H1 (cell line): ENCODE measurements around the gene NOC2L. TPM values are rescaled to one million over a fixed set of nuclear protein-coding genes. Genes with fewer than 3 reads are reported as not detected.
A peak's percentile ranks its signal among the peaks of the same experiment; 100 is the strongest.

Experiments used
- CTCF ChIA-PET: fragments of 300-600 bp; sonication (Branson Sonifier 250); formaldehyde crosslinking; loops from one replicate; lab custom pipeline; 2021; ENCODE audit not compliant: partially characterized antibody; lab: Charles Lee
- POLR2A ChIA-PET: fragments of 300-600 bp; sonication (Branson Sonifier 250); formaldehyde crosslinking; loops from one replicate; lab custom pipeline; 2021; ENCODE audit warnings: inconsistent platforms; ENCODE audit not compliant: partially characterized antibody; lab: Charles Lee
- DNase-seq, 2 experiments: peaks; one replicate each; pipeline versions ENCODE4 v3.0.0 to v3.0.0-alpha.2; 2010 to 2022; ENCODE audit warnings: low spot score in 2 of 2, low read depth in 1 of 2, mixed read lengths in 1 of 2
- FAIRE-seq: peaks from 2 replicates; lab custom pipeline; 2011; peaks lifted over from hg19 to GRCh38; lab: Jason Lieb, UNC
- H2AFZ ChIP-seq: 2 replicates; pipeline ENCODE4 v1.8.1; 2012; ENCODE audit warnings: low read length, inconsistent platforms
- H2AK5ac ChIP-seq: 2 replicates; pipeline ENCODE4 v1.6.1; 2013; ENCODE audit warnings: low read depth, low read length
- H2BK120ac ChIP-seq: replicated peaks from 2 replicates; pipeline ENCODE3; 2013; ENCODE audit warnings: low read depth, low read length, inconsistent platforms
- H2BK12ac ChIP-seq: 2 replicates; pipeline ENCODE4 v1.6.1; 2013; ENCODE audit warnings: low read depth, low read length
- H2BK15ac ChIP-seq: 2 replicates; pipeline ENCODE4 v1.6.1; 2013; ENCODE audit warnings: low read length
- H2BK20ac ChIP-seq: 2 replicates; pipeline ENCODE4 v1.6.1; 2013; ENCODE audit warnings: low read length
- H2BK5ac ChIP-seq: 2 replicates; pipeline ENCODE4 v1.6.1; 2013; ENCODE audit warnings: low read depth, low read length
- H3K14ac ChIP-seq: 2 replicates; pipeline ENCODE4 v1.6.1; 2013; ENCODE audit warnings: inconsistent platforms; ENCODE audit not compliant: insufficient read length
- H3K18ac ChIP-seq: 2 replicates; pipeline ENCODE4 v1.6.1; 2013; ENCODE audit warnings: low read length; ENCODE audit errors: extremely low read depth
- H3K23ac ChIP-seq: 2 replicates; pipeline ENCODE4 v1.6.1; 2013; ENCODE audit warnings: inconsistent platforms; ENCODE audit not compliant: insufficient read length
- H3K23me2 ChIP-seq: 2 replicates; pipeline ENCODE4 v1.6.1; 2013; ENCODE audit warnings: low read depth, low read length
- H3K27ac ChIP-seq: 2 replicates; pipeline ENCODE4 v1.6.1; 2011; ENCODE audit warnings: low read depth, low read length, inconsistent platforms
- H3K27me3 ChIP-seq, 4 experiments: replicated peaks in 1 of 4; 1 replicate in 1 of 4; 2 replicates in 3 of 4; pipeline versions ENCODE4 v1.6.1 to v1.8.1; 2011 to 2013; ENCODE audit warnings: low read length in 3 of 4, mild to moderate bottlenecking in 3 of 4, inconsistent platforms in 2 of 4, mixed read lengths in 2 of 4, moderate library complexity in 1 of 4; ENCODE audit not compliant: control insufficient read depth in 3 of 4, insufficient read depth in 3 of 4; ENCODE audit errors: extremely low read depth in 1 of 4
- H3K36me3 ChIP-seq, 4 experiments: 2 replicates each; pipeline versions ENCODE4 v1.6.1 to v1.8.1; 2011 to 2013; ENCODE audit warnings: mild to moderate bottlenecking in 4 of 4, low read length in 3 of 4, moderate library complexity in 2 of 4, control low read depth in 1 of 4, inconsistent platforms in 1 of 4; ENCODE audit not compliant: insufficient read depth in 4 of 4, control insufficient read depth in 2 of 4
- H3K4ac ChIP-seq: replicated peaks from 2 replicates; pipeline ENCODE3; 2013; ENCODE audit warnings: low read length, low read depth, mixed read lengths, inconsistent platforms; ENCODE audit not compliant: insufficient read length
- H3K4me1 ChIP-seq, 4 experiments: replicated peaks in 1 of 4; 1 replicate in 1 of 4; 2 replicates in 3 of 4; pipeline versions ENCODE4 v1.6.1 to v1.8.1; 2011 to 2013; ENCODE audit warnings: low read length in 3 of 4, inconsistent platforms in 2 of 4, mixed read lengths in 1 of 4; ENCODE audit not compliant: insufficient read depth in 4 of 4, control insufficient read depth in 3 of 4
- H3K4me2 ChIP-seq, 2 experiments: 2 replicates each; pipeline versions ENCODE4 v1.6.1 to v1.8.1; 2011 to 2013; ENCODE audit warnings: low read depth in 2 of 2, low read length in 2 of 2, control low read depth in 1 of 2, inconsistent platforms in 1 of 2, mild to moderate bottlenecking in 1 of 2; ENCODE audit not compliant: insufficient read depth in 1 of 2
- H3K4me3 ChIP-seq, 4 experiments: fragments of 200-600, 300-600 bp in 1 of 4; sonication (generic), shearing (Covaris generic), sonication (Bioruptor Twin) in 1 of 4; 2 replicates each; pipeline versions ENCODE4 v1.5.1 to v1.8.1; 2011 to 2016; ENCODE audit warnings: low read length in 4 of 4, low read depth in 3 of 4, control low read depth in 2 of 4, inconsistent platforms in 2 of 4, mild to moderate bottlenecking in 2 of 4, mixed read lengths in 1 of 4, moderate library complexity in 1 of 4; ENCODE audit not compliant: insufficient read depth in 2 of 4; ENCODE audit errors: extremely low read depth in 1 of 4
- H3K56ac ChIP-seq: replicated peaks from 2 replicates; pipeline ENCODE3; 2013; ENCODE audit warnings: low read depth, mild to moderate bottlenecking, mixed read lengths, low read length, inconsistent platforms; ENCODE audit not compliant: insufficient read length
- H3K79me1 ChIP-seq: 2 replicates; pipeline ENCODE4 v1.6.1; 2013; ENCODE audit warnings: low read depth, low read length, control low read depth
- H3K79me2 ChIP-seq, 2 experiments: 2 replicates each; pipeline versions ENCODE4 v1.6.1 to v1.8.1; 2012 to 2013; ENCODE audit warnings: low read length in 2 of 2, mild to moderate bottlenecking in 2 of 2, inconsistent platforms in 1 of 2; ENCODE audit not compliant: insufficient read depth in 2 of 2, control insufficient read depth in 1 of 2
- H3K9ac ChIP-seq, 4 experiments: replicated peaks in 1 of 4; 1 replicate in 1 of 4; 2 replicates in 3 of 4; pipeline versions ENCODE4 v1.6.1 to v1.8.1; 2011 to 2013; ENCODE audit warnings: low read depth in 3 of 4, low read length in 3 of 4, control low read depth in 2 of 4, mild to moderate bottlenecking in 2 of 4, moderate library complexity in 2 of 4, inconsistent platforms in 1 of 4; ENCODE audit errors: extremely low read depth in 1 of 4
- H3K9me3 ChIP-seq, 2 experiments: 2 replicates each; pipeline versions ENCODE4 v1.6.1 to v1.8.1; 2012 to 2013; ENCODE audit warnings: mild to moderate bottlenecking in 2 of 2, moderate library complexity in 2 of 2, control low read depth in 1 of 2, inconsistent platforms in 1 of 2, low read depth in 1 of 2, low read length in 1 of 2, mixed read lengths in 1 of 2; ENCODE audit not compliant: insufficient read depth in 2 of 2
- H4K20me1 ChIP-seq, 2 experiments: replicated peaks in 1 of 2; 2 replicates each; pipeline versions ENCODE3 to v1.8.1; 2011 to 2013; ENCODE audit warnings: inconsistent platforms in 2 of 2, low read length in 2 of 2, mild to moderate bottlenecking in 1 of 2; ENCODE audit not compliant: insufficient read depth in 2 of 2, control insufficient read depth in 1 of 2
- H4K5ac ChIP-seq: 2 replicates; pipeline ENCODE4 v1.6.1; 2013; ENCODE audit warnings: low read length, low read depth, mixed read lengths, inconsistent platforms; ENCODE audit not compliant: insufficient read length
- H4K8ac ChIP-seq: 2 replicates; pipeline ENCODE4 v1.8.0; 2013; ENCODE audit warnings: mild to moderate bottlenecking, moderate library complexity, low read length, inconsistent platforms; ENCODE audit not compliant: insufficient read depth; ENCODE audit errors: extremely low read depth
- H4K91ac ChIP-seq: replicated peaks from 2 replicates; pipeline ENCODE3; 2013; ENCODE audit warnings: low read length, mixed read lengths, inconsistent platforms; ENCODE audit not compliant: insufficient read length
- ASH2L ChIP-seq: fragments of 200-600, 300-600 bp; sonication (generic); IDR thresholded peaks from one replicate; pipeline ENCODE4 v1.7.1; 2017; ENCODE audit warnings: low read length
- BACH1 ChIP-seq: IDR thresholded peaks from 2 replicates; pipeline ENCODE4 v1.6.1; 2012; ENCODE audit warnings: low read length, improper control_type of control experiment
- CBX8 ChIP-seq: fragments of 300-800, 300-1000 bp; sonication (generic); IDR thresholded peaks from 2 replicates; pipeline ENCODE4 v1.7.1; 2016; ENCODE audit warnings: low read depth, low read length, borderline replicate concordance
- EZH2 ChIP-seq: fragments of 200-600 bp; sonication (generic); IDR thresholded peaks from 2 replicates; pipeline ENCODE4 v1.7.1; 2012; ENCODE audit warnings: low read depth, mild to moderate bottlenecking, moderate library complexity, low read length, inconsistent platforms; ENCODE audit not compliant: severe bottlenecking
- JUN ChIP-seq: IDR thresholded peaks from 2 replicates; pipeline ENCODE4 v1.6.1; 2011; ENCODE audit warnings: low read depth, mild to moderate bottlenecking, improper control_type of control experiment, low read length
- KDM5A ChIP-seq: fragments of 200-600 bp; IDR thresholded peaks from 2 replicates; pipeline ENCODE4 v1.7.1; 2012; ENCODE audit warnings: mild to moderate bottlenecking, low read length, inconsistent platforms, mixed read lengths
- MAFK ChIP-seq: IDR thresholded peaks from 2 replicates; pipeline ENCODE4 v1.6.1; 2012; ENCODE audit warnings: low read depth, mild to moderate bottlenecking, improper control_type of control experiment, low read length
- PHF8 ChIP-seq: fragments of 200-600 bp; sonication (generic); conservative IDR thresholded peaks from 2 replicates; pipeline ENCODE4 v1.7.1; 2012; ENCODE audit warnings: low read depth, mild to moderate bottlenecking, inconsistent platforms, low read length, moderate library complexity
- POU5F1 ChIP-seq: IDR thresholded peaks from 2 replicates; pipeline ENCODE4 v1.6.1; 2011; ENCODE audit warnings: low read depth, mild to moderate bottlenecking, low read length, moderate library complexity
- SUZ12 ChIP-seq: fragments of 200-600 bp; sonication (generic); IDR thresholded peaks from 2 replicates; pipeline ENCODE4 v1.6.1; 2012; ENCODE audit warnings: mild to moderate bottlenecking, inconsistent platforms, low read length, moderate library complexity, mixed read lengths
- TAF1 ChIP-seq: IDR thresholded peaks from 2 replicates; pipeline ENCODE4 v1.6.1; 2011; ENCODE audit warnings: mild to moderate bottlenecking, low read depth, low read length
- WGBS, 2 experiments: shearing (Covaris generic) in 1 of 2; methylation state at CpG; one replicate each; pipeline versions ENCODE4 v1.1.6 to v1.1.7; 2013 to 2015; ENCODE audit warnings: low lambda C conversion rate in 2 of 2, mixed read lengths in 2 of 2, inconsistent platforms in 1 of 2, low coverage in 1 of 2, missing lambda C conversion rate in 1 of 2; ENCODE audit not compliant: insufficient replicate concordance in 2 of 2, insufficient coverage in 1 of 2, insufficient read length in 1 of 2; ENCODE audit errors: extremely low coverage in 1 of 2, missing lambda C conversion rate in 1 of 2; 5-methylcytosine and 5-hydroxymethylcytosine counted together
- polyA plus RNA-seq, 7 experiments: library from polyadenylated mRNA; depleted of rRNA in 3 of 7; stranded (reverse) in 5 of 7; unstranded in 2 of 7; fragments of >200 nt in 5 of 7; fragments of 200-250 nt in 2 of 7; gene quantifications; 1 replicate in 5 of 7; 2 replicates in 1 of 7; 4 replicates in 1 of 7; pipeline versions ENCODE4 v1.2.1 to v1.2.3, GENCODE V29; 2011 to 2013; ENCODE audit warnings: missing spikeins in 2 of 7, mixed read lengths in 2 of 7
- total RNA-seq: library from RNA; stranded (reverse); fragmentation: NEBNext Ultra II Directional; extraction: Animal tissue kit (Norgen Biotek cat#: 25700); gene quantifications from 2 replicates; pipeline ENCODE4 v1.2.1, GENCODE V29; 2021
- TF ChIP-seq, protein P1 (sequence below): IDR thresholded peaks from 2 replicates; pipeline ENCODE4 v1.6.1; 2011; ENCODE audit warnings: low read depth, mild to moderate bottlenecking, low read length; ENCODE audit not compliant: insufficient read depth

Gene NOC2L
- total and polyA plus RNA-seq, 2 of the 8 experiments (the other 6 are each of a cell fraction or from before 2014, with no cell fraction given) = 74.7 to 130 TPM

DNA sequence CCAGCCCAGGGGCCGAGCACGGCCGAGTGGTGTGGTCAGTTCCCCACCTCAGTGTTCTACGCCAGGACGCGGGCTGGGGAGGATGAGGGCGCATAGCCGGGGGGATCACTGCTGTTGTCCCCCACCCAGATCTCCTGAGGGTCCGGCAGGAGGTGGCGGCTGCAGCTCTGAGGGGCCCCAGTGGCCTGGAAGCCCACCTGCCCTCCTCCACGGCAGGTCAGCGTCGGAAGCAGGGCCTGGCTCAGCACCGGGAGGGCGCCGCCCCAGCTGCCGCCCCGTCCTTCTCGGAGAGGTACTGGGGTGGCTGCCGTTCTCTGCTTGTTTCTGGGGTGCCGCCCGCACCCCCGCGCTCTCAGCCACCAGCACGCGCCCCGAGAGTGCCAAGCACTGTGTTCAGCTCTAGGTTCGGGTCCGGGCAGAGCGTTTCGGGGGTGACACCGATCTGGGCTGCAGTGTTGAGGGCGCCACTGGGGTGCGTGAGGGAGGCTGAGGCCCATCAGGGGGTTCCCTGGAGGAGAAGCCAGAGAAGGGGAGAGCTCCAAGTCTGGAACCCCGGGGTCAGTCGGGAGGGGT is 18.0 kb downstream of the NOC2L start:
- DNase-seq (no peak), FAIRE-seq (no peak)
- Histone ChIP-seq H2BK15ac (no peak overlapping the region), H3K27ac (no peak overlapping the region), H3K4me1 (peaks cover 3 to 38% (median 23%) of the 10 kb centered on the region in 4 experiments), H4K20me1 (peaks cover 14 to 36% of the 10 kb centered on the region in 2 experiments), H3K79me1 (no peaks in the 10 kb centered on the region), H3K36me3 (peaks cover 0 to 13% (median 5%) of the 10 kb centered on the region in 4 experiments; a peak in 4 of 8 replicates), H3K4me3 (peak overlapping the region in 3 of 4 experiments; percentile 6 to 59 (median 19); a peak in 7 of 8 replicates), H2AK5ac (no peak overlapping the region), H3K27me3 (peaks cover 64 to 73% (median 71%) of the 10 kb centered on the region in 4 experiments), H3K9me3 (no peaks in the 10 kb centered on the region), H2BK12ac (0 out of 2 replicates have a peak overlapping the region, but pooled peaks have one; percentile 23), H4K91ac (no peak overlapping the region), H2AFZ (no peak overlapping the region), H3K79me2 (no peaks in the 10 kb centered on the region), H3K4me2 (peak overlapping the region; percentile 71 to 83), H2BK5ac (no peak overlapping the region), H3K23ac (no peak overlapping the region), H3K14ac (no peak overlapping the region), H4K5ac (no peak overlapping the region), H3K56ac (no peak overlapping the region), H2BK120ac (no peak overlapping the region), H3K23me2 (peaks cover 7% of the 10 kb centered on the region; the same call in 1 of the 2 replicates), H2BK20ac (no peak overlapping the region), H3K9ac (no peak overlapping the region), H3K18ac (no peak overlapping the region), H3K4ac (no peak overlapping the region), H4K8ac (peak overlapping the region; percentile 57; the same call in 1 of the 2 replicates)
- ChIA-PET POLR2A (interaction anchor here (0.7 to 9.5 kb wide), 15 partner anchors 9 to 118 kb away, joined by 3 to 65 read pairs (median 5); partner anchors contain the start of genes NOC2L and SAMD11), CTCF (interaction anchor here (1.1 to 5.3 kb wide), 7 partner anchors 10 to 218 kb away, joined by 3 to 45 read pairs (median 4); partner anchors contain the start of gene NOC2L)
- WGBS, 2 experiments = 15% methylated on average over 18 of the region's 36 CpGs; no CpG with 5 or more reads in 1 of the 2 experiments
- peak; percentile 75; the same call in 1 of the 2 replicates for TF ChIP-seq SUZ12
- no peak for TF ChIP-seq JUN
- no peak for TF ChIP-seq POU5F1
- TF ChIP-seq EZH2 = peak; percentile 92
- TF ChIP-seq MAFK = no peak
- no peak for TF ChIP-seq TAF1
- TF ChIP-seq KDM5A = no peak
- no peak for TF ChIP-seq BACH1
- no peak for TF ChIP-seq CBX8
- TF ChIP-seq, protein P1, sequence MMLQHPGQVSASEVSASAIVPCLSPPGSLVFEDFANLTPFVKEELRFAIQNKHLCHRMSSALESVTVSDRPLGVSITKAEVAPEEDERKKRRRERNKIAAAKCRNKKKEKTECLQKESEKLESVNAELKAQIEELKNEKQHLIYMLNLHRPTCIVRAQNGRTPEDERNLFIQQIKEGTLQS = no peak
- TF ChIP-seq PHF8 = no peak
- no peak for TF ChIP-seq ASH2L
